B cell (primary cell): ENCODE data around the gene MTMR6.

Experiments used
- CTCF ChIP-seq: fragments of 200-600 bp; IDR thresholded peaks from one replicate; pipeline ENCODE4 v1.8.0; 2022; ENCODE audit warnings: antibody characterized with exemption, mild to moderate bottlenecking
- EZH2 ChIP-seq: IDR thresholded peaks from 2 replicates; pipeline ENCODE4 v1.6.1; 2012; ENCODE audit warnings: borderline replicate concordance, low read depth, mild to moderate bottlenecking, moderate library complexity, low read length; ENCODE audit not compliant: insufficient read depth, poor library complexity, severe bottlenecking

DNA sequence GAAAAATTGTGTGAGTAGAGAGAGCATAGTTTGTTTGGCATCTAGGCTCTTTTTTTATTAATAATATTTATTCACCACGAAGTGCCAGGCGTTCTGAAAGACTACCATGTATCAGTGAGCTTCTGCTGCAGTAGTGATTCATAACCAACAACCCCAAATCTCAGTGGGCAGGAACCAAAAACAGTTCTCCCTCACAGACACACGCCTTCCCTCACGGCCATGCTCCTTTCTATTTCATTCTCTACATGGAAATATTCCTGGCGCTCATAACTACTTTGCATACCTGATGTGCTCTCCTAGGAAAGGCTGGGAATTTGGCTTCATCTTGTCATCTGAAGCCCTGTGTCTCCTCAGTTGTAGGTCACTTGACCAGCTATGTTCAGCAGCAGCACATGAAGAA, 88.6 kb downstream of the MTMR6 start:
- TF ChIP-seq EZH2 (no peak), CTCF (no peak)
